Measurements from ENCODE around the gene PI3. TPM values are rescaled to one million over a fixed set of nuclear protein-coding genes. Genes with fewer than 3 reads are reported as not detected.

Gene PI3
- total and polyA plus RNA-seq, 2 donors from 2014 or later = 8.7 TPM; not detected in 1

GRCh38 chr20:45223136-45223535 is 48.4 kb downstream of the PI3 start:
- TF ChIP-seq CTCF (IDR thresholded peaks at IDR 0.05; ENCODE audit: borderline replicate concordance, extremely low read depth, insufficient read depth) = no peak
- intact Hi-C loops (cut with DNase I) = no loop called here
- no peak for DNase-seq
- H3K4me1 ChIP-seq (ENCODE audit: control insufficient read depth in 2 of 3, insufficient read depth in 2 of 3, low read depth in 1 of 3, low read length in 3 of 3) = no peaks in the 10 kb centered on the region
- H3K36me3 ChIP-seq (ENCODE audit: control insufficient read depth in 2 of 3, insufficient read depth in 3 of 3, low read length in 3 of 3) = no peaks in the 10 kb centered on the region
- H3K27ac ChIP-seq (ENCODE audit: low read depth in 2 of 2, low read length in 2 of 2) = no peak overlapping the region
- H3K27me3 ChIP-seq (ENCODE audit: control insufficient read depth, insufficient read depth, low read length) = no peaks in the 10 kb centered on the region
- no peaks in the 10 kb centered on the region for H3K9me3 ChIP-seq (ENCODE audit: control insufficient read depth in 2 of 3, insufficient read depth in 1 of 3, low read length in 3 of 3)
- FAIRE-seq = no peak
- H3K9ac ChIP-seq (ENCODE audit: low read length in 3 of 3) = no peak overlapping the region
- no peak overlapping the region for H3K4me3 ChIP-seq (ENCODE audit: low read length in 3 of 3)

Other genes starting within 250 kb of the PI3 start
- 18.8 TPM for gene TOMM34, start 214.5 kb upstream of the PI3 start, total RNA-seq
- 39.6 TPM for gene TOMM34, start 214.5 kb upstream of the PI3 start, polyA plus RNA-seq (ENCODE audit: insufficient read depth, low read depth, low replicate concordance)
- gene STK4, start 208.4 kb upstream of the PI3 start, total RNA-seq = 41.0 TPM
- 4.3 TPM for gene STK4, start 208.4 kb upstream of the PI3 start, polyA plus RNA-seq (ENCODE audit: insufficient read depth, low read depth, low replicate concordance)
- 2.9 TPM for gene KCNS1, start 73.8 kb upstream of the PI3 start, total RNA-seq
- gene KCNS1, start 73.8 kb upstream of the PI3 start, polyA plus RNA-seq (ENCODE audit: insufficient read depth, low read depth, low replicate concordance) = 0.19 TPM
- 1.0 TPM for gene WFDC5, start 59.7 kb upstream of the PI3 start, total RNA-seq
- not detected for gene WFDC5, start 59.7 kb upstream of the PI3 start, polyA plus RNA-seq (ENCODE audit: insufficient read depth, low read depth, low replicate concordance)
- gene WFDC12, start 50.4 kb upstream of the PI3 start, total RNA-seq = 1.4 TPM
- not detected for gene WFDC12, start 50.4 kb upstream of the PI3 start, polyA plus RNA-seq (ENCODE audit: insufficient read depth, low read depth, low replicate concordance)
- not detected for gene SEMG1, start 32.1 kb downstream of the PI3 start, total RNA-seq
- gene SEMG1, start 32.1 kb downstream of the PI3 start, polyA plus RNA-seq (ENCODE audit: insufficient read depth, low read depth, low replicate concordance) = not detected
- gene SEMG2, start 46.5 kb downstream of the PI3 start, total RNA-seq = 0.16 TPM
- gene SEMG2, start 46.5 kb downstream of the PI3 start, polyA plus RNA-seq (ENCODE audit: insufficient read depth, low read depth, low replicate concordance) = 0.80 TPM
- gene SLPI, start 79.7 kb downstream of the PI3 start, total RNA-seq = 3,615 TPM
- 105 TPM for gene SLPI, start 79.7 kb downstream of the PI3 start, polyA plus RNA-seq (ENCODE audit: insufficient read depth, low read depth, low replicate concordance)
- not detected for gene RBPJL, start 131.9 kb downstream of the PI3 start, total RNA-seq
- not detected for gene RBPJL, start 131.9 kb downstream of the PI3 start, polyA plus RNA-seq (ENCODE audit: insufficient read depth, low read depth, low replicate concordance)
- gene MATN4, start 133.4 kb downstream of the PI3 start, total RNA-seq = 0.19 TPM
- gene MATN4, start 133.4 kb downstream of the PI3 start, polyA plus RNA-seq (ENCODE audit: insufficient read depth, low read depth, low replicate concordance) = 0.19 TPM
- 397 TPM for gene SDC4, start 173.5 kb downstream of the PI3 start, total RNA-seq
- 242 TPM for gene SDC4, start 173.5 kb downstream of the PI3 start, polyA plus RNA-seq (ENCODE audit: insufficient read depth, low read depth, low replicate concordance)
- 38.7 TPM for gene SYS1, start 188.3 kb downstream of the PI3 start, total RNA-seq
- gene SYS1, start 188.3 kb downstream of the PI3 start, polyA plus RNA-seq (ENCODE audit: insufficient read depth, low read depth, low replicate concordance) = 39.8 TPM
- gene TP53TG5, start 203.4 kb downstream of the PI3 start, total RNA-seq = not detected
- not detected for gene TP53TG5, start 203.4 kb downstream of the PI3 start, polyA plus RNA-seq (ENCODE audit: insufficient read depth, low read depth, low replicate concordance)
- gene DBNDD2, start 233.4 kb downstream of the PI3 start, total RNA-seq = 51.5 TPM
- 50.7 TPM for gene DBNDD2, start 233.4 kb downstream of the PI3 start, polyA plus RNA-seq (ENCODE audit: insufficient read depth, low read depth, low replicate concordance)
- gene PIGT, start 241.2 kb downstream of the PI3 start, total RNA-seq = 90.9 TPM
- 95.0 TPM for gene PIGT, start 241.2 kb downstream of the PI3 start, polyA plus RNA-seq (ENCODE audit: insufficient read depth, low read depth, low replicate concordance)

Measured in kidney (tissue), 14 donors.